ENCODE measurements around the gene NDUFB10. TPM values are rescaled to one million over a fixed set of nuclear protein-coding genes. Genes with fewer than 3 reads are reported as not detected.
"Not testable (repeated sequence)": the region's sequence is repeated elsewhere in the genome, so short reads cannot be mapped to it uniquely, and the experiment has no call there.

Gene NDUFB10
- total RNA-seq, 2 donors from 2014 or later: 63.4 to 98.8 TPM

- Mint-ChIP-seq H3K9me3 (no peaks in the 10 kb centered on the region), H3K36me3 (peaks cover 0 to 11% of the 10 kb centered on the region in 2 donors), H3K27ac (no peak overlapping the region)
- no peak for ATAC-seq
- no peak for DNase-seq (ENCODE audit: low spot score in 2 of 2)
Observed at GRCh38 chr16:1940273-1941161, 18.8 kb upstream of the NDUFB10 start.

GRCh38 chr16:1941162-1942046, 17.9 kb upstream of the NDUFB10 start:
- Mint-ChIP-seq H3K36me3 (peaks cover 0 to 11% of the 10 kb centered on the region in 2 donors), H3K27ac (peak overlapping the region; percentile 84 to 90), H3K9me3 (no peaks in the 10 kb centered on the region)
- DNase-seq (ENCODE audit: low spot score in 2 of 2) (no peak), ATAC-seq (no peak)

GRCh38 chr16:1942047-1942809, 17.1 kb upstream of the NDUFB10 start:
- Mint-ChIP-seq H3K9me3 (no peaks in the 10 kb centered on the region), H3K27ac (peak overlapping the region; percentile 84 to 90), H3K36me3 (peaks cover 0 to 11% of the 10 kb centered on the region in 2 donors)
- ATAC-seq (no peak), DNase-seq (ENCODE audit: low spot score in 2 of 2) (no peak)

- DNase-seq (ENCODE audit: low spot score in 2 of 2) (peak; percentile 99 to 100), ATAC-seq (peak; percentile 94 to 96)
- Mint-ChIP-seq H3K9me3 (no peaks in the 10 kb centered on the region), H3K27ac (peak within 1 kb of the TSS; percentile 90 to 95), H3K36me3 (peaks cover 0 to 11% of the 10 kb centered on the region in 2 donors)
Observed at GRCh38 chr16:1942810-1943726, 16.3 kb upstream of the NDUFB10 start, which contains the start of gene MSRB1. Gene MSRB1, minus strand, starts transcription at chr16:1943199. Its CDS starts 43 bp downstream, at chr16:1943156.

GRCh38 chr16:1944612-1945199, 14.6 kb upstream of the NDUFB10 start:
- DNase-seq (ENCODE audit: low spot score in 2 of 2) (no peak), ATAC-seq (no peak)
- H3K27ac Mint-ChIP-seq: no peak overlapping the region
- peaks cover 0 to 11% of the 10 kb centered on the region in 2 donors for H3K36me3 Mint-ChIP-seq
- no peaks in the 10 kb centered on the region for H3K9me3 Mint-ChIP-seq

- DNase-seq (ENCODE audit: low spot score in 2 of 2) (no peak), ATAC-seq (no peak)
- peaks cover 0 to 11% of the 10 kb centered on the region in 2 donors for H3K36me3 Mint-ChIP-seq
- no peaks in the 10 kb centered on the region for H3K9me3 Mint-ChIP-seq
- H3K27ac Mint-ChIP-seq: no peak overlapping the region
Observed at GRCh38 chr16:1945559-1946391, 13.6 kb upstream of the NDUFB10 start.

- Mint-ChIP-seq H3K36me3 (peaks cover 0 to 7% of the 10 kb centered on the region in 2 donors), H3K27ac (no peak overlapping the region), H3K9me3 (no peaks in the 10 kb centered on the region)
- DNase-seq (ENCODE audit: low spot score in 2 of 2): no peak
- ATAC-seq: no peak
Observed at GRCh38 chr16:1946495-1947368, 12.6 kb upstream of the NDUFB10 start.

- DNase-seq (ENCODE audit: low spot score in 2 of 2) (no peak), ATAC-seq (no peak)
- H3K36me3 Mint-ChIP-seq: peaks cover 0 to 5% of the 10 kb centered on the region in 2 donors
- H3K27ac Mint-ChIP-seq: peak overlapping the region in 1 of 2 donors; percentile 84
- H3K9me3 Mint-ChIP-seq: no peaks in the 10 kb centered on the region
Observed at GRCh38 chr16:1947369-1947670, 12.0 kb upstream of the NDUFB10 start.

- H3K36me3 Mint-ChIP-seq: no peaks in the 10 kb centered on the region
- no peak for DNase-seq (ENCODE audit: low spot score in 2 of 2)
- no peak overlapping the region for H3K27ac Mint-ChIP-seq
- H3K9me3 Mint-ChIP-seq: no peaks in the 10 kb centered on the region
- ATAC-seq: no peak
Observed at GRCh38 chr16:1949507-1949906, 9.8 kb upstream of the NDUFB10 start.

- H3K27ac Mint-ChIP-seq: no peak overlapping the region
- no peak for DNase-seq (ENCODE audit: low spot score in 2 of 2)
Observed at GRCh38 chr16:1950047-1950446, 9.3 kb upstream of the NDUFB10 start.

GRCh38 chr16:1950559-1950958, 8.8 kb upstream of the NDUFB10 start:
- no peaks in the 10 kb centered on the region for H3K36me3 Mint-ChIP-seq
- ATAC-seq: no peak
- no peak for DNase-seq (ENCODE audit: low spot score in 2 of 2)
- H3K27ac Mint-ChIP-seq: no peak overlapping the region
- no peaks in the 10 kb centered on the region for H3K9me3 Mint-ChIP-seq

More at GRCh38 chr16:1950047-1950446, 9.3 kb upstream of the NDUFB10 start:
- ATAC-seq: no peak
- no peaks in the 10 kb centered on the region for H3K9me3 Mint-ChIP-seq
- H3K36me3 Mint-ChIP-seq: no peaks in the 10 kb centered on the region

GRCh38 chr16:1953734-1954133, 5.6 kb upstream of the NDUFB10 start:
- DNase-seq (ENCODE audit: low spot score in 2 of 2) (peak in 1 of 2 donors; percentile 55), ATAC-seq (no peak)
- Mint-ChIP-seq H3K9me3 (no peaks in the 10 kb centered on the region), H3K27ac (no peak overlapping the region), H3K36me3 (no peaks in the 10 kb centered on the region)

GRCh38 chr16:1957434-1958142, 1.8 kb upstream of the NDUFB10 start:
- DNase-seq (ENCODE audit: low spot score in 2 of 2); H3K9me3 Mint-ChIP-seq; H3K27ac Mint-ChIP-seq; ATAC-seq: not testable (repeated sequence)
- peaks cover 13 to 26% of the 10 kb centered on the region in 2 donors for H3K36me3 Mint-ChIP-seq
